Measurements from ENCODE around the gene KBTBD13.

The KBTBD13 gene

DNA sequence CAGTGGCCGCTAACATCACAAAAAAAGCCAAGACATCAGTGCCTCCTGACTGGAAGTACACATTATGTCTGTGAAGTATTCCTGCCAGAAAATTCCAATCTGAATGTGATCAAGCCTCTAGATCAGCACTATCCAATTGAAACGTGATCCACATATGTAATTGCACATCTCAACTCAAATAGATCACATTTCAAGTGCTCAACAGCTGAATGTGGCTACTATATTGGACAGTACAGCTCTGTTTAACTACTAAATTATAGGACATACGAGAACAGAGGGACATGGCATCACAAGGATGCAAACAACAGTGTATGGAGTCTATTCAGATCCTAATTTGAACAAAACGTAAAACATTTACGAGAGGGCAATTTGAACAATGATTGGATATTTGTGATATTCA is 39.0 kb downstream of the KBTBD13 start:
- no peak for DNase-seq

All from SIG-M5 (cell line).